PC-3 (cell line): ENCODE results near the gene SKP2. TPM values are rescaled to one million over a fixed set of nuclear protein-coding genes. Genes with fewer than 3 reads are reported as not detected.

Experiments
- ATAC-seq: fragments of 200-7000 bp; cut with Tn5 transposase; 2 replicates; pipeline ENCODE4 v1.9.1; 2020; ENCODE audit warnings: mild to moderate bottlenecking, moderate library complexity
- BruUV-seq: library from RNA; stranded (reverse); fragments of 400-500 nt; replicated peaks from 2 replicates; lab custom pipeline; 2021; lab: Mats Ljungman, UMichigan
- CTCF ChIA-PET: fragments of 300-600 bp; sonication (Branson Sonifier 250); formaldehyde crosslinking; loops from one replicate; lab custom pipeline; 2022; ENCODE audit warnings: antibody characterized with exemption; lab: Charles Lee
- POLR2A ChIA-PET: fragments of 300-600 bp; sonication (Branson Sonifier 250); formaldehyde crosslinking; loops from one replicate; lab custom pipeline; 2022; ENCODE audit warnings: antibody characterized with exemption; ENCODE audit not compliant: unreplicated experiment; lab: Charles Lee
- DNase-seq: peaks from one replicate; pipeline ENCODE4 v3.0.0-alpha.2; 2015
- H2AFZ ChIP-seq: fragments of 300-600 bp; sonication (generic); 2 replicates; pipeline ENCODE4 v1.6.0; 2016; ENCODE audit warnings: antibody characterized with exemption, low read length
- H3F3A ChIP-seq: fragments of 300-600 bp; sonication (generic); one replicate; pipeline ENCODE4 v1.6.0; 2017; ENCODE audit warnings: antibody characterized with exemption, low read length, control low read depth, mild to moderate bottlenecking; ENCODE audit not compliant: unreplicated experiment
- H3K27ac ChIP-seq: fragments of 300-600 bp; sonication (generic); 2 replicates; pipeline ENCODE4 v1.5.1; 2016; ENCODE audit warnings: mild to moderate bottlenecking, low read length
- H3K27me3 ChIP-seq: fragments of 300-600 bp; sonication (generic); 2 replicates; pipeline ENCODE4 v1.6.1; 2016; ENCODE audit warnings: low read length, mixed read lengths
- H3K36me3 ChIP-seq: fragments of 300-600 bp; sonication (generic); 2 replicates; pipeline ENCODE4 v1.6.1; 2016; ENCODE audit warnings: low read depth, mixed run types, low read length, mixed read lengths
- H3K4me1 ChIP-seq: fragments of 300-600 bp; sonication (generic); 2 replicates; pipeline ENCODE4 v1.5.1; 2016; ENCODE audit warnings: low read length; ENCODE audit not compliant: insufficient read depth
- H3K4me2 ChIP-seq: fragments of 300-600 bp; sonication (generic); 2 replicates; pipeline ENCODE4 v1.6.0; 2016; ENCODE audit warnings: low read length
- H3K4me3 ChIP-seq: fragments of 300-600 bp; sonication (generic); 2 replicates; pipeline ENCODE4 v1.5.1; 2016; ENCODE audit warnings: mild to moderate bottlenecking, low read length, mixed read lengths
- H3K79me2 ChIP-seq: fragments of 300-600 bp; sonication (generic); 2 replicates; pipeline ENCODE4 v1.6.1; 2017; ENCODE audit warnings: low read length, mixed read lengths
- H3K9ac ChIP-seq: fragments of 300-600 bp; sonication (generic); 2 replicates; pipeline ENCODE4 v1.6.0; 2016; ENCODE audit warnings: mild to moderate bottlenecking, low read length
- H3K9me2 ChIP-seq: fragments of 300-600 bp; sonication (generic); replicated peaks from 2 replicates; pipeline ENCODE4 v1.6.1; 2016; ENCODE audit warnings: mixed run types, low read length, mixed read lengths
- H3K9me3 ChIP-seq: fragments of 300-600 bp; sonication (generic); 2 replicates; pipeline ENCODE4 v1.6.1; 2016; ENCODE audit warnings: low read length, mixed read lengths
- H4K20me1 ChIP-seq: fragments of 300-600 bp; sonication (generic); 2 replicates; pipeline ENCODE4 v1.6.1; 2016; ENCODE audit warnings: low read length, mixed read lengths
- EZH2 ChIP-seq: fragments of 300-600 bp; sonication (generic); IDR thresholded peaks from one replicate; pipeline ENCODE4 v1.6.1; 2017; ENCODE audit warnings: antibody characterized with exemption, mild to moderate bottlenecking, low read length; ENCODE audit not compliant: unreplicated experiment
- EZH2phosphoT487 ChIP-seq: fragments of 300-600 bp; sonication (generic); IDR thresholded peaks from 2 replicates; pipeline ENCODE4 v1.6.1; 2018; ENCODE audit warnings: mild to moderate bottlenecking, antibody characterized with exemption, low read length, borderline replicate concordance
- intact Hi-C: fragments of 100-400 bp; cut with micrococcal nuclease; formaldehyde crosslinking; loops from 2 replicates; pipeline ENCODE4 v1.9.0; 2023
- total RNA-seq: library from RNA; depleted of rRNA; stranded (reverse); fragments of >200 nt; gene quantifications from 2 replicates; pipeline ENCODE4 v1.2.3, GENCODE V29; 2014
- TF ChIP-seq, protein P1 (sequence below): fragments of 300-600 bp; sonication (generic); conservative IDR thresholded peaks from 2 replicates; pipeline ENCODE4 v1.5.1; 2017; ENCODE audit warnings: antibody characterized with exemption, low read depth, mild to moderate bottlenecking, low read length

The SKP2 gene
- total RNA-seq, 1 experiment from 2014 or later, result 32.0 TPM

DNA sequence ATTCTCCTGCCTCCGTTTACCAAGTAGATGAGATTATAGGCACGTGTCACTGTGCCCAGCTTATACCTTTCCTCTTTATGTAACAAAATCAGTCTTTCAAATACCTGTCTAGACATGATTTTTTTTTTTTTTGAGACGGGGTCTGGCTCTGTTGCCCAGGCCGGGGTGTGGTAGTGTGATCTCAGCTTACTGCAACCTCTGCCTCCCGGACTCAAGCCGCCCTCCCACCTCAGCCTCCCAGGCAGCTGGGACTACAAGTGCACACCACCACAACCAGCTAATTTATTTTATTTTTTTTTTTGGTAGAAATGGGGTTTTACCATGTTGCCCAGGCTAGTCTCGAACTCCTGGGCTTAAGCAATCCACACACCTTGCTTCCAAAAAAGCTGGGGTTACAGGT lies 76.6 kb downstream of the SKP2 start:
- CTCF ChIA-PET, result no interaction called here
- no peaks in the 10 kb centered on the region for H3K9me3 ChIP-seq
- ATAC-seq, result no peak; the same call in 1 of the 2 replicates
- H3K4me2 ChIP-seq, result peak overlapping the region; percentile 54
- TF ChIP-seq EZH2 (no peak), EZH2phosphoT487 (no peak)
- TF ChIP-seq, protein P1, sequence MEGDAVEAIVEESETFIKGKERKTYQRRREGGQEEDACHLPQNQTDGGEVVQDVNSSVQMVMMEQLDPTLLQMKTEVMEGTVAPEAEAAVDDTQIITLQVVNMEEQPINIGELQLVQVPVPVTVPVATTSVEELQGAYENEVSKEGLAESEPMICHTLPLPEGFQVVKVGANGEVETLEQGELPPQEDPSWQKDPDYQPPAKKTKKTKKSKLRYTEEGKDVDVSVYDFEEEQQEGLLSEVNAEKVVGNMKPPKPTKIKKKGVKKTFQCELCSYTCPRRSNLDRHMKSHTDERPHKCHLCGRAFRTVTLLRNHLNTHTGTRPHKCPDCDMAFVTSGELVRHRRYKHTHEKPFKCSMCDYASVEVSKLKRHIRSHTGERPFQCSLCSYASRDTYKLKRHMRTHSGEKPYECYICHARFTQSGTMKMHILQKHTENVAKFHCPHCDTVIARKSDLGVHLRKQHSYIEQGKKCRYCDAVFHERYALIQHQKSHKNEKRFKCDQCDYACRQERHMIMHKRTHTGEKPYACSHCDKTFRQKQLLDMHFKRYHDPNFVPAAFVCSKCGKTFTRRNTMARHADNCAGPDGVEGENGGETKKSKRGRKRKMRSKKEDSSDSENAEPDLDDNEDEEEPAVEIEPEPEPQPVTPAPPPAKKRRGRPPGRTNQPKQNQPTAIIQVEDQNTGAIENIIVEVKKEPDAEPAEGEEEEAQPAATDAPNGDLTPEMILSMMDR, result no peak
- H3K27ac ChIP-seq, result peak overlapping the region; percentile 41
- no peak for DNase-seq
- H3K9ac ChIP-seq, result no peak overlapping the region
- no peaks in the 10 kb centered on the region for H3F3A ChIP-seq
- H3K36me3 ChIP-seq, result no peaks in the 10 kb centered on the region; the same call in 1 of the 2 replicates
- 0 out of 2 replicates have a peak overlapping the region, but pooled peaks have one; percentile 25 for H3K4me3 ChIP-seq
- intact Hi-C loops, result no loop called here
- no peaks in the 10 kb centered on the region for H3K9me2 ChIP-seq
- H3K4me1 ChIP-seq, result peaks cover 10% of the 10 kb centered on the region
- BruUV-seq, result no TSS peak
- H2AFZ ChIP-seq, result no peak overlapping the region
- POLR2A ChIA-PET, result no interaction called here
- H3K27me3 ChIP-seq, result no peaks in the 10 kb centered on the region
- peaks cover 33% of the 10 kb centered on the region for H3K79me2 ChIP-seq
- H4K20me1 ChIP-seq, result no peaks in the 10 kb centered on the region

DNA sequence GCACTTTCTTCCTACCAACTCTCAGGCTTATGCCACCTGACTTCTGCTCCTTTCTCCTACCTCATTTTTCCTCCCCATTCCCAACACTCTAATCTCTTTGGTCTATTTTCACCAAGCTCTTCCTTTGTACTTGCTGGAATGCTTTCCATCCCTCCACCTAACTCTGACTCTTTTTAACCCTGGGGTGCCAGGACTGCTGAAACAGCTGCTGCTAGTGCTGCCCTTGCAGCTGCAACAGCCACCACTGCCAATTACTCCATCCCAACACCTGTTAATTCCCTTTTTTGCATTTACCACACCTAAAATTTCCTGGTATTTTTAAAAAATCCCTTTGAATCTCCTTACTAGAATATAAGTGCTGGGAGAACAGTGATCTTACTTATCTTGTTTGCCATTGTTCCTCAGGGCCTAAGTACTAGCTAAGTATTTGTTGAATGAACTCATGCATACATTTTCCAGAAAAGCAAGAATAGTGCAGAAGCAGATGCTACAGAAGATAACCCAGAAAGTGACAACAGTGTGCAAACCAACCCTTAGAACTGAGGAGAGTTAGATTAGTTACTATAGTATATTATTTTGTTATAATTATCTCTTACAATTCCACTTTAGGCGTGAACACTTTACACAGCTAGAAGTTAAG lies 78.4 kb downstream of the SKP2 start:
- no peak overlapping the region for H2AFZ ChIP-seq
- no peak overlapping the region for H3K4me3 ChIP-seq
- H3K9me2 ChIP-seq, result no peaks in the 10 kb centered on the region
- H3K9me3 ChIP-seq, result no peaks in the 10 kb centered on the region
- ChIA-PET POLR2A (no interaction called here), CTCF (interaction anchor here (0.8 kb wide), 1 partner anchor 11 kb away, joined by 3 read pairs; the partner anchor contains the start of gene NADK2)
- DNase-seq, result no peak
- intact Hi-C loops, result no loop called here
- H3K27ac ChIP-seq, result no peak overlapping the region
- no peaks in the 10 kb centered on the region for H4K20me1 ChIP-seq
- no peak overlapping the region for H3K4me2 ChIP-seq
- peaks cover 10% of the 10 kb centered on the region for H3K4me1 ChIP-seq
- no peak for ATAC-seq
- H3K79me2 ChIP-seq, result peaks cover 42% of the 10 kb centered on the region
- no peaks in the 10 kb centered on the region for H3K27me3 ChIP-seq
- no TSS peak for BruUV-seq
- TF ChIP-seq, protein P1, result no peak
- H3K36me3 ChIP-seq, result no peaks in the 10 kb centered on the region; the same call in 1 of the 2 replicates
- no peaks in the 10 kb centered on the region for H3F3A ChIP-seq
- H3K9ac ChIP-seq, result no peak overlapping the region

DNA sequence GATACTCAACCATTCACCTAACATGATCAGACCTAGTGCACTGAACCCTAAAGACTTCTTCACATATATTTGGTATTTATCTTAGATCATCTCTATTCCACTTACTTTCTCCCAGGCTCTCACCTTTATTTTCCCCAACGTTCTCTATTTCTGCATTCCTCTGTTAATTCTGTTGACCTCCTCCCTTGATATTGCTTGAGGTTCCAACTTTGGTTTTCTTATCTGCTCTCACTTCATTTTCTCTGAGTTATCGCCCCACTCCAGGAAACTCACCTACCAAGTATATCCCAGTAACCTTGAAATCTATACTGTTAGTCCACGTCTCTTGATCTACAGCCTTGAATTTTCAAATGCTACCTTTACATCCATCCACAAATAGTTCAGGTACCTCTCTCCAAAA lies 80.6 kb downstream of the SKP2 start:
- TF ChIP-seq, protein P1, result no peak
- no peak for TF ChIP-seq EZH2
- TF ChIP-seq EZH2phosphoT487, result no peak
- Histone ChIP-seq H3K9me3 (no peaks in the 10 kb centered on the region), H3K79me2 (peaks cover 60% of the 10 kb centered on the region), H3K4me3 (no peak overlapping the region), H3F3A (no peaks in the 10 kb centered on the region), H3K4me2 (no peak overlapping the region), H2AFZ (no peak overlapping the region), H4K20me1 (no peaks in the 10 kb centered on the region), H3K27ac (no peak overlapping the region), H3K9me2 (no peaks in the 10 kb centered on the region), H3K4me1 (peaks cover 12% of the 10 kb centered on the region), H3K9ac (no peak overlapping the region), H3K36me3 (no peaks in the 10 kb centered on the region), H3K27me3 (no peaks in the 10 kb centered on the region)
- no TSS peak for BruUV-seq
- intact Hi-C loops, result no loop called here
- ChIA-PET POLR2A (no interaction called here), CTCF (no interaction called here)
- ATAC-seq, result no peak
- no peak for DNase-seq
